Body of pancreas (tissue), 4 donors: ENCODE measurements around the gene CPM. TPM values are rescaled to one million over a fixed set of nuclear protein-coding genes. Genes with fewer than 3 reads are reported as not detected.
"Not testable (repeated sequence)": the region's sequence is repeated elsewhere in the genome, so short reads cannot be mapped to it uniquely, and the experiment has no call there.

Experiments used
- ATAC-seq: fragments of 150-250 bp; one replicate; pipeline ENCODE4 v1.9.1; 2016
- DNase-seq, 4 donors: peaks; one replicate each; pipeline ENCODE4 v3.0.0-alpha.2; 2019
- H3K27ac ChIP-seq, 4 donors: fragments of 200-600 bp; sonication (generic); 1 replicate in 3 of 4; 2 replicates in 1 of 4; pipeline versions ENCODE4 v1.5.1 to v1.6.1; 2016 to 2019; ENCODE audit warnings: mild to moderate bottlenecking in 1 of 4, mixed read lengths in 1 of 4, moderate library complexity in 1 of 4
- H3K27me3 ChIP-seq, 2 donors: fragments of 200-600 bp; sonication (generic); one replicate each; pipeline ENCODE4 v1.6.0; 2016; ENCODE audit warnings: mild to moderate bottlenecking in 1 of 2
- H3K36me3 ChIP-seq, 2 donors: fragments of 200-600 bp; sonication (generic); replicated peaks in 1 of 2; 2 replicates each; pipeline ENCODE4 v1.5.1; 2016; ENCODE audit warnings: low read depth in 2 of 2; ENCODE audit not compliant: insufficient read depth in 1 of 2
- H3K4me1 ChIP-seq: fragments of 200-600 bp; sonication (generic); one replicate; pipeline ENCODE4 v1.6.0; 2016
- H3K4me3 ChIP-seq, 2 donors: fragments of 200-600 bp; sonication (generic); 1 replicate in 1 of 2; 2 replicates in 1 of 2; pipeline ENCODE4 v1.5.1; 2016 to 2019
- H3K9me3 ChIP-seq, 3 donors: fragments of 200-600 bp; sonication (generic); 1 replicate in 2 of 3; 2 replicates in 1 of 3; pipeline ENCODE4 v1.5.1; 2016
- CTCF ChIP-seq, 7 experiments: fragments of 450-650 bp in 4 of 7; fragments of 200-600 bp in 3 of 7; sonication (generic) in 3 of 7; IDR thresholded peaks; one replicate each; pipeline ENCODE4 v1.5.1; 2016 to 2019; ENCODE audit warnings: antibody characterized with exemption in 7 of 7
- POLR2A ChIP-seq, 3 donors: fragments of 450-650 bp; IDR thresholded peaks; one replicate each; pipeline ENCODE4 v1.6.1; 2016; ENCODE audit warnings: antibody characterized with exemption in 3 of 3, mild to moderate bottlenecking in 2 of 3
- whole genome bisulfite sequencing, 2 donors: methylation state at CpG; one replicate each; pipeline ENCODE4 v1.1.5; 2017; 5-methylcytosine and 5-hydroxymethylcytosine counted together
- intact Hi-C: fragments of 100-400 bp; cut with DNase I; formaldehyde crosslinking; loops from one replicate; pipeline ENCODE4 v1.15.1; 2023
- total RNA-seq, 2 donors: library from RNA; depleted of rRNA; stranded (reverse); fragments of >200 nt; gene quantifications; one replicate each; pipeline ENCODE4 v1.1.0, GENCODE V29; 2016

The CPM gene
- total RNA-seq, 2 donors from 2014 or later, result 34.6 to 35.0 TPM

DNA sequence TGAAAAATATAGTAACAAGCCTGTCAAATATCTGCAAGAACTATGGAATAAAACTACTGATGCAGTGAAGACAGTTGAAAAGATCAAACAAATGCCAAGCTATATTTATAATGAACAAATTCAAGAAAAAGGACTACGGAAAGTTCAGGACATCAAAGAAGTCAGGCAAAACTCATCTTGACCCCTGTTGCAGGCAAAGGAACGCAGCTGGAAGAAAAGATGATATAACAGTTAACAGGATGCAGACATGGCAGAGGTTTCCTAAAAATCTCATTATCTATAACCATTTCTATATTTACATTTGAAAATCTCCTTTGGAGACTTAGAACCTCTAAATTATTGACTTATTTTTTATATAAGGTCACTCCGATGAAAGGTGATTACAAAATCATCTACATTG lies 90.8 kb downstream of the CPM start:
- intact Hi-C loops, result no loop called here
- 84 to 87% methylated on average over 3 of the region's 3 CpGs for WGBS, 2 donors
- peaks cover 5 to 18% of the 10 kb centered on the region in 2 donors for H3K36me3 ChIP-seq

GRCh38 chr12:68841717-68842116 lies 91.3 kb downstream of the CPM start:
- 91 to 95% methylated on average over 2 of the region's 2 CpGs for WGBS, 2 donors
- Histone ChIP-seq H3K36me3 (peaks cover 5 to 21% of the 10 kb centered on the region in 2 donors), H3K4me3 (no peak overlapping the region), H3K27me3 (no peaks in the 10 kb centered on the region), H3K4me1 (no peaks in the 10 kb centered on the region), H3K27ac (no peak overlapping the region), H3K9me3 (no peaks in the 10 kb centered on the region)
- DNase-seq (no peak), ATAC-seq (no peak)
- TF ChIP-seq CTCF (IDR thresholded peaks at IDR 0.05) (no peak), POLR2A (IDR thresholded peaks at IDR 0.05) (no peak)
- intact Hi-C loops, result no loop called here

More for the DNA sequence above, 90.8 kb downstream of the CPM start:
- DNase-seq (no peak), ATAC-seq (no peak)
- H3K27me3 ChIP-seq, result no peaks in the 10 kb centered on the region
- no peaks in the 10 kb centered on the region for H3K9me3 ChIP-seq
- TF ChIP-seq POLR2A (IDR thresholded peaks at IDR 0.05), result no peak
- no peak for TF ChIP-seq CTCF (IDR thresholded peaks at IDR 0.05)
- H3K4me3 ChIP-seq, result no peak overlapping the region
- no peaks in the 10 kb centered on the region for H3K4me1 ChIP-seq
- H3K27ac ChIP-seq, result no peak overlapping the region

DNA sequence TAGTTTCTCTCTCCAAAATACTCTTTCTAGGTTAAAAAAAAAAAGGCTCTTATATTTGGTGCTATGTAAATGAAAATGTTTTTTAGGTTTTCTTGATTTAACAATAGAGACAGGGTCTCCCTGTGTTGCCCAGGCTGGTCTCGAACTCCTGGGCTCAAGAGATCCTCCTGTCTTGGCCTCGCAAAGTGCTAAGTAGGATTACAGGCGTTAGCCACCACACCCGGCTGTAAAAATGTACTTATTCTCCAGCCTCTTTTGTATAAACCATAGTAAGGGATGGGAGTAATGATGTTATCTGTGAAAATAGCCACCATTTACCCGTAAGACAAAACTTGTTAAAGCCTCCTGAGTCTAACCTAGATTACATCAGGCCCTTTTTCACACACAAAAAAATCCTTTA lies 91.8 kb downstream of the CPM start:
- peaks cover 5 to 25% of the 10 kb centered on the region in 2 donors for H3K36me3 ChIP-seq
- H3K4me3 ChIP-seq, intact Hi-C loops, ATAC-seq, H3K27ac ChIP-seq, H3K4me1 ChIP-seq, H3K9me3 ChIP-seq, H3K27me3 ChIP-seq, DNase-seq: not testable (repeated sequence)
- WGBS, 2 donors, result 97 to 98% methylated on average over 5 of the region's 5 CpGs

- Histone ChIP-seq H3K4me3 (no peak overlapping the region), H3K4me1 (no peaks in the 10 kb centered on the region), H3K27ac (no peak overlapping the region), H3K9me3 (no peaks in the 10 kb centered on the region), H3K36me3 (peaks cover 5 to 33% of the 10 kb centered on the region in 2 donors), H3K27me3 (no peaks in the 10 kb centered on the region)
- 40 to 57% methylated on average over 2 of the region's 2 CpGs for WGBS, 2 donors
- intact Hi-C loops, result no loop called here
- TF ChIP-seq CTCF (IDR thresholded peaks at IDR 0.05), result no peak
- no peak for TF ChIP-seq POLR2A (IDR thresholded peaks at IDR 0.05)
- ATAC-seq (no peak), DNase-seq (no peak)
Measured at GRCh38 chr12:68839183-68840147, 93.5 kb downstream of the CPM start.

- Histone ChIP-seq H3K36me3 (peaks cover 5 to 38% of the 10 kb centered on the region in 2 donors), H3K27ac (no peak overlapping the region), H3K4me1 (no peaks in the 10 kb centered on the region), H3K27me3 (no peaks in the 10 kb centered on the region), H3K9me3 (no peaks in the 10 kb centered on the region), H3K4me3 (no peak overlapping the region)
- intact Hi-C loops, result no loop called here
- TF ChIP-seq CTCF (IDR thresholded peaks at IDR 0.05) (no peak), POLR2A (IDR thresholded peaks at IDR 0.05) (no peak)
- 81 to 82% methylated on average over 5 of the region's 5 CpGs for WGBS, 2 donors
- ATAC-seq, result no peak
- DNase-seq, result no peak
Measured at GRCh38 chr12:68838046-68838886, 94.7 kb downstream of the CPM start.
